ENCODE data around the gene SPATA31D1.
A peak's percentile ranks its signal among the peaks of the same experiment; 100 is the strongest.

The SPATA31D1 gene

DNA sequence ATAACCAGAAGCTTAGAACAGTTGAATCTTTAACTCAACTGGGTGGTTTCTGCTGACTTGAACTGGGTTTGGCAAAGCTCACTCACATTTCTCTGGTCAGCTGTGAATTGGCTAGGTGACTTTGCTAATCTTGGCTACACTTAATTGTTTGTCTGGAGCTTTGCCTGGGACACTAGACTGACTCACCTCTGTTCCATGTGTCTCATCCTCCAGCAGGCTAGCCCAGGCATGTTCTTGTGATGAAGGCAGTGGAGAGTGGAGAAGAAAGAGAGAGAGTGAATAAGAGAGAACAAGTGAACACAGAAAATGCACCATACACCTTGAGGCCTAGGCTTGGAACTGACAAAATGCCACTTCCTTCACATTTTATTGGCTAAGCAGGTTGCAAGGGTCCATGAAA lies 32.6 kb downstream of the SPATA31D1 start:
- peak; percentile 3 for DNase-seq (ENCODE audit: low read depth, low spot score)

DNA sequence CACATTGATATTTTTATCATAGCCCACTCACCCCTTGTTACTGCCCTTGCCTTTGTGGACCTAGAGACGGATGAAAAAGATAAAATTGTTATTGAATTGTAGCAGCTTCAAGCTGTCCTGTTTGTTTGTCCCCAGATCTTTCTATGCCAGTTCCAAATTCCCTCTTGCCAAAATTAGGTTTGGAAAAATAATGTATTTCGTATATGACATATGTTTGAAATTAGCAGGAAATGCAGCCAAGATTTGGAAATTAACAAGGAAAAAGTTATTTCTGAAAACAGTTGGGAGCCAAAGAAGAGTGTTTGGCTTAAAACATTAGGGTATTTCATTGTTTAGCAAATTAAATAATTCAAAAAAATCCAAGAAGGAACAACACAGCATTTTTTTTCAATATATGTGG lies 33.5 kb downstream of the SPATA31D1 start:
- no peak for DNase-seq (ENCODE audit: low read depth, low spot score)

DNA sequence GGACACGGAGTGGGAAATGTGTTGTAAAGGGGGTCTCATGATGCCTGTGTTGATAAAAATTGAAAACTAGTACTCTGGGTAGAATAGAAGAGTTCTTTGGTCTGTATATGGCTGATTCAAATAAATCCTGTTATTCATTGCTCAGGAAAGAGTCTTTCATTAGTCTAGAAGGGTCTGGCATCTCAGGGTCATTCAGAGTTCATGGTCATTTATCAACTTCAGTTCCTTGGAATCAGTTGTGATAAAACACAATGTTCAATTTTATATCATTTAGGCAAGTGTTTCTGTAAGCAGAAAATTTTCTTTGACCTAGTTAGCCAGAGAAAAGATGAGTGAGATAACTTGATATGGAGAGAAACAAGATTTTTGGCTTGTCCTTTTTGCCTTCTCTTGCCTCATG lies 36.3 kb downstream of the SPATA31D1 start:
- DNase-seq (ENCODE audit: low read depth, low spot score): no peak

DNA sequence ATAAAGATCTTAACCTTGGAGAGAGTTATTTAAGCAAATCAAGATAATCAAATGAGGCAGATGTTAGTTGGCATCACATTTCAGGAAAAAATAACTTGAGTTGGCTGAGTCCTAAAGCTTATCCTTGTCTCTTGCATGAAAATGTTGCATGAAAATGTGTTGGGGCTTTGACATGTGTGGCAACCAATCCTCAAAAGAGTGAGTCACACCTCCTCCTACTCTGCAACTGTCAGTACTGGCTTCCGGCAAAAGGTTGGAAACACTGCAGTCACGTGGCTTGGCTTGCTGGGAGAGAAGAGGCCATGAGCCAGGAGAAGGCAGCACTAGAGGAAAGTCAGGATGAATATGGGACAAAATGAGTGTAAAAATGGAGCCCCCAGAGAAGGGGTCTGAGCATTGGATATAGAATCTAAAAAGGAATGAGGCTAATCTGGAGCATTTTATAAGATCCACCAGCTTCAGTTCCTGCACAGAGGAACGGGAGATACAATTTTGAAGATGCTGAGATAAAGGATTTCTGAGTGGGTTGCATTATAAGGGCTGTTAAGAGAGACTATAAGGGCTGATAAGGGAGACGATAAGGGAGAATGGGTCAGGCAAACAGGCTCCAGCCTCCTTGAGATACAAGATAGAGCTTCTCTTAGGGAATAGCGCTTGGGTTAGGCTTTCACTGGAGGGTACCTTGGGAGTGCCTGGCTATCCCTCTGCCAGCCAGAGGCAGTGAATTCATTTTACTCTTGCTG lies 43.1 kb downstream of the SPATA31D1 start:
- DNase-seq (ENCODE audit: low read depth, low spot score): no peak

DNA sequence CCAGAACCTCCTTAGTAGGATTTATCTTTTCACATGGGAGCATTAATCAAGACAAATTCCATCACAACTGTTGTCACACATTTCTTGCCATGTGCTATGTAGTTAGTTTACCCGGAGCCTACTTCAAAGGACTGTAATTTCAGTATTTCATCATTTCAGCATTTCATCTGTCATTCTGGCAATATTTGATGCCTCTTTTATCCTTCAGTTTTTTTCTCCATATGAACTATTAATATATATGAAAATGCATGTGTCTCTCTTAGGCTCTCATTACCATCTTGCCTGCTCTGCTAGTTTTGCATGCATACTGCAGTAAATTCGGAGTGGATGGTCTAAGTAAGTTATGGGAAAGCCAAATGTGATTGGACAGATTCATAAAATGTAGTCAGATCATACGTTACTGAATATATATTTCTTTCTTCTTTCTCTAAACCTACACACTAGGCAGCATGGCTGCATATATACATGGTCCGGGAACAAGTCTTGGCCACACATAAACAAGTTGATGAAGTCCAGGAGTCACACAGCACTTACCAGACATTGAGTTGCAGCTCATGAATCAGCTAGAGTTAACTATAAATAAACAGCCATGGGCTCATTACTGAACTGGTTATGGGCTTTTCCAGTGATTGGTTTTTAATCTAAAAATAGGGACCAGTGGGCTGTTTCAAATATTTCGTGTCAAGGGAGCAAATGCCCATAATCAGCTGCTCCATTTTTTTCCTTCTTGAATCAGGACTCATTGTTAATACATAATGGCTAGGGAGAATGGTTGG lies 46.6 kb downstream of the SPATA31D1 start:
- DNase-seq (ENCODE audit: low read depth, low spot score): no peak

DNA sequence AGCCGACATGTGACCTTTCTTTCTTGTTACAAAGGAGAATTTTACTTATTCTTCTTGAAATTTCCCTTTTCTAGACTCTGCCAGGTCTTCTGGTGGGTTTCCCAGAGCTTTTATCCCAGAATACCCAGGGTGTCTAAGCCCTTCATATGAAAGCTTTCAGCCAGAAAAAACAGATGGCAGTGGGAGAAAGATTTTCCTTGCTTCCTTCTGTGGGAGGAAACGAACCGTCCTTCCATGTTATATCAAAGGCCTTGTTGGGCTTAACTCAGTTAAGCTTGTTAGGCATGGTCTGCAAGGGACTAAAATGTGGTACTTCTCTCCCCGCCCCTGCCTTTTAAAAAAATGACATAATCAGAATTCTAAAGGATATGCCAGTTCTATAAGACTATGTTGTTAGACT lies 47.5 kb downstream of the SPATA31D1 start:
- no peak for DNase-seq (ENCODE audit: low read depth, low spot score)

GRCh38 chr9:82037126-82037525 lies 48.6 kb downstream of the SPATA31D1 start:
- DNase-seq (ENCODE audit: low read depth, low spot score): no peak

- DNase-seq (ENCODE audit: low read depth, low spot score): no peak
These were observed 50.3 kb downstream of the SPATA31D1 start for GRCh38 chr9:82038897-82039296.

Measured in smooth muscle cell of the brain vasculature (primary cell).